ENCODE measurements around the gene EDDM13.

Gene EDDM13

GRCh38 chr19:56341948-56342347 is 69.4 kb downstream of the EDDM13 start:
- TF ChIP-seq POLR2AphosphoS5 (IDR thresholded peaks at IDR 0.05; ENCODE audit: low read depth, low read length): no peak
- TF ChIP-seq POLR2A (IDR thresholded peaks at IDR 0.05; ENCODE audit: low read depth, low read length): no peak
- no peak for TF ChIP-seq TAF1 (IDR thresholded peaks at IDR 0.05; ENCODE audit: borderline replicate concordance, low read depth, low read length)
- no peak for FAIRE-seq
- DNase-seq (ENCODE audit: insufficient read length): no peak

- no peak for TF ChIP-seq POLR2AphosphoS5 (IDR thresholded peaks at IDR 0.05; ENCODE audit: low read depth, low read length)
- no peak for TF ChIP-seq TAF1 (IDR thresholded peaks at IDR 0.05; ENCODE audit: borderline replicate concordance, low read depth, low read length)
- no peak for TF ChIP-seq POLR2A (IDR thresholded peaks at IDR 0.05; ENCODE audit: low read depth, low read length)
- FAIRE-seq: no peak
- no peak for DNase-seq (ENCODE audit: insufficient read length)
These were observed 74.7 kb downstream of the EDDM13 start for GRCh38 chr19:56347163-56347778.

- DNase-seq (ENCODE audit: insufficient read length) (no peak), FAIRE-seq (no peak)
- TF ChIP-seq POLR2AphosphoS5 (IDR thresholded peaks at IDR 0.05; ENCODE audit: low read depth, low read length) (no peak), TAF1 (IDR thresholded peaks at IDR 0.05; ENCODE audit: borderline replicate concordance, low read depth, low read length) (no peak), POLR2A (IDR thresholded peaks at IDR 0.05; ENCODE audit: low read depth, low read length) (no peak)
These were observed 75.8 kb downstream of the EDDM13 start for GRCh38 chr19:56348289-56348877.

GRCh38 chr19:56350416-56351045 is 78.0 kb downstream of the EDDM13 start:
- TF ChIP-seq POLR2A (IDR thresholded peaks at IDR 0.05; ENCODE audit: low read depth, low read length): no peak
- no peak for TF ChIP-seq POLR2AphosphoS5 (IDR thresholded peaks at IDR 0.05; ENCODE audit: low read depth, low read length)
- no peak for TF ChIP-seq TAF1 (IDR thresholded peaks at IDR 0.05; ENCODE audit: borderline replicate concordance, low read depth, low read length)
- no peak for FAIRE-seq
- DNase-seq (ENCODE audit: insufficient read length): no peak

- FAIRE-seq (no peak), DNase-seq (ENCODE audit: insufficient read length) (no peak)
- TF ChIP-seq TAF1 (IDR thresholded peaks at IDR 0.05; ENCODE audit: borderline replicate concordance, low read depth, low read length) (no peak), POLR2AphosphoS5 (IDR thresholded peaks at IDR 0.05; ENCODE audit: low read depth, low read length) (no peak), POLR2A (IDR thresholded peaks at IDR 0.05; ENCODE audit: low read depth, low read length) (no peak)
These were observed 78.7 kb downstream of the EDDM13 start for GRCh38 chr19:56351208-56351607.

GRCh38 chr19:56355517-56355916 is 83.0 kb downstream of the EDDM13 start:
- DNase-seq (ENCODE audit: insufficient read length) (no peak), FAIRE-seq (no peak)
- TF ChIP-seq POLR2AphosphoS5 (IDR thresholded peaks at IDR 0.05; ENCODE audit: low read depth, low read length): no peak
- TF ChIP-seq POLR2A (IDR thresholded peaks at IDR 0.05; ENCODE audit: low read depth, low read length): no peak
- no peak for TF ChIP-seq TAF1 (IDR thresholded peaks at IDR 0.05; ENCODE audit: borderline replicate concordance, low read depth, low read length)

- TF ChIP-seq POLR2A (IDR thresholded peaks at IDR 0.05; ENCODE audit: low read depth, low read length) (no peak), TAF1 (IDR thresholded peaks at IDR 0.05; ENCODE audit: borderline replicate concordance, low read depth, low read length) (no peak), POLR2AphosphoS5 (IDR thresholded peaks at IDR 0.05; ENCODE audit: low read depth, low read length) (no peak)
- FAIRE-seq: no peak
- no peak for DNase-seq (ENCODE audit: insufficient read length)
These were observed 84.4 kb downstream of the EDDM13 start for GRCh38 chr19:56356944-56357343.

Data from GM12892 (cell line).